MCF 10A (cell line): ENCODE results near the gene ABHD12B. TPM values are rescaled to one million over a fixed set of nuclear protein-coding genes. Genes with fewer than 3 reads are reported as not detected.

ENCODE experiments used
- BruUV-seq: library from RNA; stranded (reverse); fragments of 400-500 nt; replicated peaks from 2 replicates; lab custom pipeline; 2021; lab: Mats Ljungman, UMichigan
- CTCF ChIA-PET: fragments of 300-600 bp; sonication (Branson Sonifier 250); formaldehyde crosslinking; extraction: SDS; loops from one replicate; lab custom pipeline; 2021; ENCODE audit warnings: antibody characterized with exemption, inconsistent platforms; lab: Yijun Ruan, JAX
- POLR2A ChIA-PET: fragments of 300-600, 350-650 bp; sonication (Branson Sonifier 250); formaldehyde crosslinking; extraction: SDS; loops from one replicate; lab custom pipeline; 2020; ENCODE audit warnings: antibody characterized with exemption, inconsistent platforms; lab: Yijun Ruan, JAX
- DNase-seq: peaks from one replicate; pipeline ENCODE4 v3.0.0-alpha.2; 2018; ENCODE audit not compliant: unreplicated experiment
- H3K27ac Mint-ChIP-seq: one replicate; pipeline ENCODE4 v1.8.0; 2022; ENCODE audit warnings: mild to moderate bottlenecking, low read depth, mixed read lengths; ENCODE audit not compliant: unreplicated experiment
- H3K27me3 Mint-ChIP-seq: one replicate; pipeline ENCODE4 v1.8.0; 2022; ENCODE audit warnings: mixed read lengths; ENCODE audit not compliant: insufficient read depth, unreplicated experiment
- H3K36me3 Mint-ChIP-seq: one replicate; pipeline ENCODE4 v1.8.0; 2022; ENCODE audit warnings: mild to moderate bottlenecking, moderate library complexity, mixed read lengths; ENCODE audit not compliant: insufficient read depth, unreplicated experiment
- H3K4me1 Mint-ChIP-seq: one replicate; pipeline ENCODE4 v1.8.0; 2022; ENCODE audit warnings: mixed read lengths; ENCODE audit not compliant: insufficient read depth, unreplicated experiment
- H3K4me3 Mint-ChIP-seq: one replicate; pipeline ENCODE4 v1.8.0; 2022; ENCODE audit warnings: mild to moderate bottlenecking, moderate library complexity, mixed read lengths; ENCODE audit not compliant: unreplicated experiment
- H3K9me3 Mint-ChIP-seq: one replicate; pipeline ENCODE4 v1.8.0; 2022; ENCODE audit warnings: mixed read lengths; ENCODE audit not compliant: unreplicated experiment
- CTCF ChIP-seq: fragments of 200-600 bp; IDR thresholded peaks from one replicate; pipeline ENCODE4 v1.8.0; 2022; ENCODE audit warnings: antibody characterized with exemption, mild to moderate bottlenecking; ENCODE audit not compliant: unreplicated experiment
- intact Hi-C: fragments of 100-400 bp; cut with micrococcal nuclease; formaldehyde crosslinking; loops from 2 replicates; pipeline ENCODE4 v1.14.1; 2022
- total RNA-seq: library from RNA; stranded (reverse); gene quantifications from 2 replicates; pipeline ENCODE4 v1.2.3, GENCODE V29; 2022

ABHD12B gene
- total RNA-seq, 1 experiment from 2014 or later: not detected

GRCh38 chr14:50901361-50901760 is 29.5 kb downstream of the ABHD12B start:
- intact Hi-C loops: no loop called here

GRCh38 chr14:50904719-50905118 is 32.9 kb downstream of the ABHD12B start:
- TF ChIP-seq CTCF: no peak
- DNase-seq: no peak
- Mint-ChIP-seq H3K9me3 (no peaks in the 10 kb centered on the region), H3K4me3 (no peak overlapping the region), H3K27me3 (no peaks in the 10 kb centered on the region), H3K27ac (no peak overlapping the region), H3K36me3 (peaks cover 63% of the 10 kb centered on the region), H3K4me1 (no peaks in the 10 kb centered on the region)
- POLR2A ChIA-PET: interaction anchor here (1.0 to 1.3 kb wide), 2 partner anchors 21 to 55 kb away, joined by 3 to 4 read pairs; no protein-coding TSS in a partner anchor
- CTCF ChIA-PET: interaction anchor here (0.6 to 1.7 kb wide), 3 partner anchors 45 to 837 kb away, joined by 3 to 4 read pairs (median 4); no protein-coding TSS in a partner anchor
- BruUV-seq: no TSS peak
- intact Hi-C loops: no loop called here

More at GRCh38 chr14:50901361-50901760, 29.5 kb downstream of the ABHD12B start:
- peaks cover 30% of the 10 kb centered on the region for H3K36me3 Mint-ChIP-seq
- no peaks in the 10 kb centered on the region for H3K9me3 Mint-ChIP-seq
- ChIA-PET POLR2A (no interaction called here), CTCF (interaction anchor here (1.1 kb wide), 1 partner anchor 45 kb away, joined by 4 read pairs; no protein-coding TSS in a partner anchor)
- no peak for DNase-seq
- H3K4me1 Mint-ChIP-seq: peaks cover 5% of the 10 kb centered on the region
- no TSS peak for BruUV-seq
- no peak for TF ChIP-seq CTCF
- no peak overlapping the region for H3K4me3 Mint-ChIP-seq
- H3K27me3 Mint-ChIP-seq: no peaks in the 10 kb centered on the region
- H3K27ac Mint-ChIP-seq: no peak overlapping the region

- no TSS peak for BruUV-seq
- POLR2A ChIA-PET: interaction anchor here (1.1 kb wide), 1 partner anchor 9 kb away, joined by 3 read pairs; no protein-coding TSS in a partner anchor
- Mint-ChIP-seq H3K4me1 (no peaks in the 10 kb centered on the region), H3K27ac (no peak overlapping the region), H3K27me3 (no peaks in the 10 kb centered on the region), H3K9me3 (no peaks in the 10 kb centered on the region), H3K4me3 (no peak overlapping the region), H3K36me3 (peaks cover 78% of the 10 kb centered on the region)
- CTCF ChIA-PET: interaction anchor here (0.8 to 1.7 kb wide), 3 partner anchors 10 to 129 kb away, joined by 3 to 4 read pairs (median 4); no protein-coding TSS in a partner anchor
- no peak for TF ChIP-seq CTCF
- intact Hi-C loops: no loop called here
- DNase-seq: no peak
These were observed 34.6 kb downstream of the ABHD12B start for GRCh38 chr14:50906326-50907065.
